HepG2 (cell line): ENCODE results near the gene SEC14L1. TPM values are rescaled to one million over a fixed set of nuclear protein-coding genes. Genes with fewer than 3 reads are reported as not detected.

Source experiments
- BHLHE40 ChIP-seq: IDR thresholded peaks from 2 replicates; pipeline ENCODE4 v1.6.1; 2011; ENCODE audit warnings: low read length, improper control_type of control experiment
- FOSL1 ChIP-seq: sonication (generic); formaldehyde crosslinking; IDR thresholded peaks from 2 replicates; pipeline ENCODE4 v1.9.0; 2021; ENCODE audit warnings: missing genetic modification reagents, borderline replicate concordance
- IRF2 ChIP-seq: IDR thresholded peaks from 2 replicates; pipeline ENCODE4 v1.6.1; 2018; ENCODE audit warnings: missing genetic modification reagents, missing compliant biosample characterization
- ISX ChIP-seq: sonication (generic); formaldehyde crosslinking; conservative IDR thresholded peaks from 2 replicates; pipeline ENCODE4 v1.5.0; 2020; ENCODE audit warnings: missing genetic modification reagents
- JUNB ChIP-seq: sonication (generic); formaldehyde crosslinking; IDR thresholded peaks from 2 replicates; pipeline ENCODE4 v1.8.0; 2022; ENCODE audit warnings: missing genetic modification reagents, mild to moderate bottlenecking, borderline replicate concordance
- MTA3 ChIP-seq: sonication (generic); formaldehyde crosslinking; IDR thresholded peaks from 2 replicates; pipeline ENCODE4 v1.4.0; 2020; ENCODE audit warnings: missing genetic modification reagents
- MZF1 ChIP-seq: sonication (generic); formaldehyde crosslinking; IDR thresholded peaks from 2 replicates; pipeline ENCODE4 v1.8.1; 2023; ENCODE audit warnings: mild to moderate bottlenecking, missing genetic modification reagents, borderline replicate concordance
- POLR2G ChIP-seq: fragments of 200-400 bp; formaldehyde crosslinking; IDR thresholded peaks from 2 replicates; pipeline ENCODE4 v1.6.1; 2018; ENCODE audit warnings: mild to moderate bottlenecking, low read depth, low read length, moderate library complexity
- ZNF160 ChIP-seq: sonication (generic); formaldehyde crosslinking; IDR thresholded peaks from 2 replicates; pipeline ENCODE4 v1.8.0; 2022; ENCODE audit warnings: mild to moderate bottlenecking, inconsistent platforms, missing genetic modification reagents
- ZNF20 ChIP-seq: sonication (generic); formaldehyde crosslinking; IDR thresholded peaks from 2 replicates; pipeline ENCODE4 v1.4.0; 2020; ENCODE audit warnings: mild to moderate bottlenecking, moderate library complexity, missing genetic modification reagents
- ZNF30 ChIP-seq: sonication (generic); formaldehyde crosslinking; IDR thresholded peaks from 2 replicates; pipeline ENCODE4 v1.5.0; 2020; ENCODE audit warnings: mild to moderate bottlenecking, missing genetic modification reagents
- ZNF34 ChIP-seq: sonication (generic); formaldehyde crosslinking; IDR thresholded peaks from 2 replicates; pipeline ENCODE4 v1.4.0; 2020; ENCODE audit warnings: mild to moderate bottlenecking, missing genetic modification reagents, borderline replicate concordance
- ZNF44 ChIP-seq: sonication (generic); formaldehyde crosslinking; IDR thresholded peaks from 2 replicates; pipeline ENCODE4 v1.5.1; 2020; ENCODE audit warnings: mild to moderate bottlenecking, missing genetic modification reagents
- ZNF546 ChIP-seq: sonication (generic); formaldehyde crosslinking; conservative IDR thresholded peaks from 2 replicates; pipeline ENCODE4 v1.8.1; 2023; ENCODE audit warnings: mild to moderate bottlenecking, missing genetic modification reagents
- ZNF562 ChIP-seq: sonication (generic); formaldehyde crosslinking; IDR thresholded peaks from 2 replicates; pipeline ENCODE4 v1.8.0; 2022; ENCODE audit warnings: missing genetic modification reagents, borderline replicate concordance
- ZNF878 ChIP-seq: sonication (generic); formaldehyde crosslinking; IDR thresholded peaks from 2 replicates; pipeline ENCODE4 v1.8.1; 2023; ENCODE audit warnings: mild to moderate bottlenecking, missing genetic modification reagents, moderate library complexity
- polyA plus RNA-seq, 8 experiments: library from polyadenylated mRNA; depleted of rRNA in 3 of 8; stranded (reverse) in 7 of 8; unstranded in 1 of 8; fragments of >200 nt; fragmentation: Illumina TruSeq in 4 of 8; extraction: Trizol in 4 of 8; gene quantifications; 2 replicates each; pipeline versions ENCODE4 v1.2.1 to v1.2.3, GENCODE V29; 2011 to 2016; ENCODE audit warnings: low read depth in 4 of 8, missing spikeins in 1 of 8, mixed read lengths in 1 of 8; ENCODE audit not compliant: insufficient read depth in 1 of 8
- total RNA-seq, 5 experiments: library from RNA; depleted of rRNA; stranded (reverse); fragments of >200 nt; fragmentation: Illumina TruSeq; extraction: Trizol; gene quantifications; 2 replicates each; pipeline ENCODE4 v1.2.3, GENCODE V29; 2016; ENCODE audit warnings: low read depth in 1 of 5
- TF ChIP-seq, protein P1 (sequence below): sonication (generic); formaldehyde crosslinking; IDR thresholded peaks from 2 replicates; pipeline ENCODE4 v1.4.0; 2020; ENCODE audit warnings: missing genetic modification reagents
- TF ChIP-seq, protein P2 (sequence below): sonication (generic); formaldehyde crosslinking; IDR thresholded peaks from 2 replicates; pipeline ENCODE4 v1.9.0; 2022; ENCODE audit warnings: missing genetic modification reagents, mild to moderate bottlenecking, borderline replicate concordance
- TF ChIP-seq, protein P3 (sequence below): IDR thresholded peaks from 2 replicates; pipeline ENCODE4 v1.6.1; 2012; ENCODE audit warnings: low read depth, low read length, improper control_type of control experiment
- TF ChIP-seq, protein P4 (sequence below): sonication (generic); formaldehyde crosslinking; IDR thresholded peaks from 2 replicates; pipeline ENCODE4 v1.4.0; 2020; ENCODE audit warnings: missing genetic modification reagents; ENCODE audit errors: not compliant biosample characterization
- TF ChIP-seq, protein P5 (sequence below): sonication (generic); formaldehyde crosslinking; IDR thresholded peaks from 2 replicates; pipeline ENCODE4 v1.8.1; 2023; ENCODE audit warnings: mild to moderate bottlenecking, missing genetic modification reagents, borderline replicate concordance
- TF ChIP-seq, protein P6 (sequence below): sonication (generic); formaldehyde crosslinking; IDR thresholded peaks from 2 replicates; pipeline ENCODE4 v1.4.0; 2020; ENCODE audit warnings: missing genetic modification reagents

SEC14L1 gene
- total and polyA plus RNA-seq, 2 of the 13 experiments (the other 11 are each of a cell fraction or from before 2014, with no cell fraction given) = 26.3 to 43.9 TPM

DNA sequence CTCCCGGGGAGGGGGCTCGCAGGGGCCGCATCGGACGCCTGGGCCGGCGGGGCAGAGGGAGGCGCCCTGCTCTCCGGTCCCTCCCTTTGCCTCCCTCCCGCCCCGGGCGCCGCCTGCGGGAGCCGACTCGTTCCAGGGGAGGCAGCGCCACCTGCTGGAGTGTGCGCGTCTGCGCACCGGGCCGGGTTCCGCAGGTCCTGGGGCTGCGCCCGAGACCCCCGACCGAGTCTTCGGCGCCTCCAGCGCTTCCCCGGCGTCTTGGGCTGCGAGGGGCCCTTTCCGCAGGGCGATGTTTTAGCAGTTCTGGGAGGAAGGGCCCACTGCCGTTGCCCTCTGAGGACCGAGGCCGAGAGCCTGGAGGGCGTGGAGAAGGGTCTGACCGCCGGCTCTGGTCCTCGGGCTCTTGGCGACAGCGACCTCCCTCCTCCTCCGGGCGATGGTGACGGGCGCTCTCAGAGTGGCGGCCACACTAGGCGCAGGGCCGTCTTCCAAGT lies 106.3 kb downstream of the SEC14L1 start (continued):
- TF ChIP-seq, protein P1, sequence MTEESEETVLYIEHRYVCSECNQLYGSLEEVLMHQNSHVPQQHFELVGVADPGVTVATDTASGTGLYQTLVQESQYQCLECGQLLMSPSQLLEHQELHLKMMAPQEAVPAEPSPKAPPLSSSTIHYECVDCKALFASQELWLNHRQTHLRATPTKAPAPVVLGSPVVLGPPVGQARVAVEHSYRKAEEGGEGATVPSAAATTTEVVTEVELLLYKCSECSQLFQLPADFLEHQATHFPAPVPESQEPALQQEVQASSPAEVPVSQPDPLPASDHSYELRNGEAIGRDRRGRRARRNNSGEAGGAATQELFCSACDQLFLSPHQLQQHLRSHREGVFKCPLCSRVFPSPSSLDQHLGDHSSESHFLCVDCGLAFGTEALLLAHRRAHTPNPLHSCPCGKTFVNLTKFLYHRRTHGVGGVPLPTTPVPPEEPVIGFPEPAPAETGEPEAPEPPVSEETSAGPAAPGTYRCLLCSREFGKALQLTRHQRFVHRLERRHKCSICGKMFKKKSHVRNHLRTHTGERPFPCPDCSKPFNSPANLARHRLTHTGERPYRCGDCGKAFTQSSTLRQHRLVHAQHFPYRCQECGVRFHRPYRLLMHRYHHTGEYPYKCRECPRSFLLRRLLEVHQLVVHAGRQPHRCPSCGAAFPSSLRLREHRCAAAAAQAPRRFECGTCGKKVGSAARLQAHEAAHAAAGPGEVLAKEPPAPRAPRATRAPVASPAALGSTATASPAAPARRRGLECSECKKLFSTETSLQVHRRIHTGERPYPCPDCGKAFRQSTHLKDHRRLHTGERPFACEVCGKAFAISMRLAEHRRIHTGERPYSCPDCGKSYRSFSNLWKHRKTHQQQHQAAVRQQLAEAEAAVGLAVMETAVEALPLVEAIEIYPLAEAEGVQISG (CRISPR knock-in tag) = peak; percentile 89
- TF ChIP-seq ZNF878 (CRISPR knock-in tag) = no peak
- no peak for TF ChIP-seq MTA3
- peak; percentile 65 for TF ChIP-seq IRF2 (CRISPR knock-in tag)
- TF ChIP-seq ZNF20 = no peak
- TF ChIP-seq JUNB = no peak
- TF ChIP-seq BHLHE40 = no peak
- TF ChIP-seq ZNF562 (CRISPR knock-in tag) = no peak
- TF ChIP-seq ZNF30 (CRISPR knock-in tag) = no peak
- no peak for TF ChIP-seq ZNF546 (CRISPR knock-in tag)
- TF ChIP-seq POLR2G = no peak
- TF ChIP-seq ISX (CRISPR knock-in tag) = no peak
- TF ChIP-seq, protein P2, sequence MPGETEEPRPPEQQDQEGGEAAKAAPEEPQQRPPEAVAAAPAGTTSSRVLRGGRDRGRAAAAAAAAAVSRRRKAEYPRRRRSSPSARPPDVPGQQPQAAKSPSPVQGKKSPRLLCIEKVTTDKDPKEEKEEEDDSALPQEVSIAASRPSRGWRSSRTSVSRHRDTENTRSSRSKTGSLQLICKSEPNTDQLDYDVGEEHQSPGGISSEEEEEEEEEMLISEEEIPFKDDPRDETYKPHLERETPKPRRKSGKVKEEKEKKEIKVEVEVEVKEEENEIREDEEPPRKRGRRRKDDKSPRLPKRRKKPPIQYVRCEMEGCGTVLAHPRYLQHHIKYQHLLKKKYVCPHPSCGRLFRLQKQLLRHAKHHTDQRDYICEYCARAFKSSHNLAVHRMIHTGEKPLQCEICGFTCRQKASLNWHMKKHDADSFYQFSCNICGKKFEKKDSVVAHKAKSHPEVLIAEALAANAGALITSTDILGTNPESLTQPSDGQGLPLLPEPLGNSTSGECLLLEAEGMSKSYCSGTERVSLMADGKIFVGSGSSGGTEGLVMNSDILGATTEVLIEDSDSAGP = peak; percentile 94
- TF ChIP-seq ZNF34 (CRISPR knock-in tag) = peak; percentile 89; the same call in 1 of the 2 replicates
- no peak for TF ChIP-seq ZNF44 (CRISPR knock-in tag)
- TF ChIP-seq, protein P3, sequence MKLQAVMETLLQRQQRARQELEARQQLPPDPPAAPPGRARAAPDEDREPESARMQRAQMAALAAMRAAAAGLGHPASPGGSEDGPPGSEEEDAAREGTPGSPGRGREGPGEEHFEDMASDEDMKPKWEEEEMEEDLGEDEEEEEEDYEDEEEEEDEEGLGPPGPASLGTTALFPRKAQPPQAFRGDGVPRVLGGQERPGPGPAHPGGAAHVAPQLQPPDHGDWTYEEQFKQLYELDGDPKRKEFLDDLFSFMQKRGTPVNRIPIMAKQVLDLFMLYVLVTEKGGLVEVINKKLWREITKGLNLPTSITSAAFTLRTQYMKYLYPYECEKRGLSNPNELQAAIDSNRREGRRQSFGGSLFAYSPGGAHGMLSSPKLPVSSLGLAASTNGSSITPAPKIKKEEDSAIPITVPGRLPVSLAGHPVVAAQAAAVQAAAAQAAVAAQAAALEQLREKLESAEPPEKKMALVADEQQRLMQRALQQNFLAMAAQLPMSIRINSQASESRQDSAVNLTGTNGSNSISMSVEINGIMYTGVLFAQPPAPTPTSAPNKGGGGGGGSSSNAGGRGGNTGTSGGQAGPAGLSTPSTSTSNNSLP = no peak
- TF ChIP-seq ZNF160 = no peak
- TF ChIP-seq, protein P4, sequence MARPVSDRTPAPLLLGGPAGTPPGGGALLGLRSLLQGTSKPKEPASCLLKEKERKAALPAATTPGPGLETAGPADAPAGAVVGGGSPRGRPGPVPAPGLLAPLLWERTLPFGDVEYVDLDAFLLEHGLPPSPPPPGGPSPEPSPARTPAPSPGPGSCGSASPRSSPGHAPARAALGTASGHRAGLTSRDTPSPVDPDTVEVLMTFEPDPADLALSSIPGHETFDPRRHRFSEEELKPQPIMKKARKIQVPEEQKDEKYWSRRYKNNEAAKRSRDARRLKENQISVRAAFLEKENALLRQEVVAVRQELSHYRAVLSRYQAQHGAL (CRISPR knock-in tag) = no peak
- TF ChIP-seq FOSL1 = no peak
- TF ChIP-seq, protein P5, sequence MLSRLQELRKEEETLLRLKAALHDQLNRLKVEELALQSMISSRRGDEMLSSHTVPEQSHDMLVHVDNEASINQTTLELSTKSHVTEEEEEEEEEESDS = no peak
- TF ChIP-seq MZF1 (CRISPR knock-in tag) = no peak
- TF ChIP-seq, protein P6, sequence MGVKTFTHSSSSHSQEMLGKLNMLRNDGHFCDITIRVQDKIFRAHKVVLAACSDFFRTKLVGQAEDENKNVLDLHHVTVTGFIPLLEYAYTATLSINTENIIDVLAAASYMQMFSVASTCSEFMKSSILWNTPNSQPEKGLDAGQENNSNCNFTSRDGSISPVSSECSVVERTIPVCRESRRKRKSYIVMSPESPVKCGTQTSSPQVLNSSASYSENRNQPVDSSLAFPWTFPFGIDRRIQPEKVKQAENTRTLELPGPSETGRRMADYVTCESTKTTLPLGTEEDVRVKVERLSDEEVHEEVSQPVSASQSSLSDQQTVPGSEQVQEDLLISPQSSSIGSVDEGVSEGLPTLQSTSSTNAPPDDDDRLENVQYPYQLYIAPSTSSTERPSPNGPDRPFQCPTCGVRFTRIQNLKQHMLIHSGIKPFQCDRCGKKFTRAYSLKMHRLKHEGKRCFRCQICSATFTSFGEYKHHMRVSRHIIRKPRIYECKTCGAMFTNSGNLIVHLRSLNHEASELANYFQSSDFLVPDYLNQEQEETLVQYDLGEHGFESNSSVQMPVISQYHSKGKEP (CRISPR knock-in tag) = no peak
